ENCODE results near the gene CLPTM1.
"Not testable (repeated sequence)": the region's sequence is repeated elsewhere in the genome, so short reads cannot be mapped to it uniquely, and the experiment has no call there.

Gene CLPTM1

DNA sequence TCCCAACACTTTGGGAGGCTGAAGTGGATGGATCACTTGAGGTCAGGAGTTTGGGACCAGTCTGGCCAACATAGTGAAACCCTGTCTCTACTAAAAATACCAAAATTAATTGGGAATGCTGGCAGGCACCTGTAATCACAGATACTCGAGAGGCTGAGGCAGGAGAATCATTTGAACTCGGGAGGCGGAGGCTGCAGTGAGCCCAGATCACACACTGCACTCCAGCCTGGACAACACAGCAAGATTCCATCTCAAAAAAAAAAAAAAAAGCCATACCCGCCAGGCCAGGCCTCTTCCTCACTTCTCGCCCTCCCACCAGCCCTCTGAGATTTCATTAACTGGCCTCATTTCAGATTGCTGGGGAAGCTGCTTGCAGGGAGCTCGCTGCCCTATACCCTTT is 38.3 kb downstream of the CLPTM1 start:
- H3K79me2 ChIP-seq (ENCODE audit: insufficient read depth, low read length): no peaks in the 10 kb centered on the region
- H3K9ac ChIP-seq (ENCODE audit: low read depth, low read length): no peak overlapping the region
- TF ChIP-seq, protein P1, sequence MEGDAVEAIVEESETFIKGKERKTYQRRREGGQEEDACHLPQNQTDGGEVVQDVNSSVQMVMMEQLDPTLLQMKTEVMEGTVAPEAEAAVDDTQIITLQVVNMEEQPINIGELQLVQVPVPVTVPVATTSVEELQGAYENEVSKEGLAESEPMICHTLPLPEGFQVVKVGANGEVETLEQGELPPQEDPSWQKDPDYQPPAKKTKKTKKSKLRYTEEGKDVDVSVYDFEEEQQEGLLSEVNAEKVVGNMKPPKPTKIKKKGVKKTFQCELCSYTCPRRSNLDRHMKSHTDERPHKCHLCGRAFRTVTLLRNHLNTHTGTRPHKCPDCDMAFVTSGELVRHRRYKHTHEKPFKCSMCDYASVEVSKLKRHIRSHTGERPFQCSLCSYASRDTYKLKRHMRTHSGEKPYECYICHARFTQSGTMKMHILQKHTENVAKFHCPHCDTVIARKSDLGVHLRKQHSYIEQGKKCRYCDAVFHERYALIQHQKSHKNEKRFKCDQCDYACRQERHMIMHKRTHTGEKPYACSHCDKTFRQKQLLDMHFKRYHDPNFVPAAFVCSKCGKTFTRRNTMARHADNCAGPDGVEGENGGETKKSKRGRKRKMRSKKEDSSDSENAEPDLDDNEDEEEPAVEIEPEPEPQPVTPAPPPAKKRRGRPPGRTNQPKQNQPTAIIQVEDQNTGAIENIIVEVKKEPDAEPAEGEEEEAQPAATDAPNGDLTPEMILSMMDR (IDR thresholded peaks at IDR 0.05; ENCODE audit: borderline replicate concordance, extremely low read depth, low read length, poor library complexity, severe bottlenecking): no peak
- TF ChIP-seq EZH2 (IDR thresholded peaks at IDR 0.05; ENCODE audit: borderline replicate concordance, low read depth, low read length, severe bottlenecking): no peak
- peaks cover 6% of the 10 kb centered on the region; the same call in 1 of the 2 replicates for H4K20me1 ChIP-seq (ENCODE audit: insufficient read depth, low read length)
- H3K36me3 ChIP-seq (ENCODE audit: insufficient read depth, low read length): peaks cover 45% of the 10 kb centered on the region
- no peak overlapping the region for H3K4me2 ChIP-seq (ENCODE audit: insufficient read depth, low read length)
- H2AFZ ChIP-seq (ENCODE audit: low read depth, low read length): no peak overlapping the region
- H3K27ac ChIP-seq (ENCODE audit: low read length): no peak overlapping the region
- DNase-seq (no peak), ATAC-seq (ENCODE audit: insufficient read depth, low read depth) (no peak)
- H3K4me1 ChIP-seq (ENCODE audit: insufficient read depth, low read length): no peaks in the 10 kb centered on the region
- H3K9me3 ChIP-seq (ENCODE audit: insufficient read depth, low read length, severe bottlenecking): no peaks in the 10 kb centered on the region
- no peaks in the 10 kb centered on the region for H3K27me3 ChIP-seq (ENCODE audit: insufficient read depth, low read length, poor library complexity)
- no peak overlapping the region for H3K4me3 ChIP-seq (ENCODE audit: low read depth in 1 of 2, low read length in 2 of 2)

DNA sequence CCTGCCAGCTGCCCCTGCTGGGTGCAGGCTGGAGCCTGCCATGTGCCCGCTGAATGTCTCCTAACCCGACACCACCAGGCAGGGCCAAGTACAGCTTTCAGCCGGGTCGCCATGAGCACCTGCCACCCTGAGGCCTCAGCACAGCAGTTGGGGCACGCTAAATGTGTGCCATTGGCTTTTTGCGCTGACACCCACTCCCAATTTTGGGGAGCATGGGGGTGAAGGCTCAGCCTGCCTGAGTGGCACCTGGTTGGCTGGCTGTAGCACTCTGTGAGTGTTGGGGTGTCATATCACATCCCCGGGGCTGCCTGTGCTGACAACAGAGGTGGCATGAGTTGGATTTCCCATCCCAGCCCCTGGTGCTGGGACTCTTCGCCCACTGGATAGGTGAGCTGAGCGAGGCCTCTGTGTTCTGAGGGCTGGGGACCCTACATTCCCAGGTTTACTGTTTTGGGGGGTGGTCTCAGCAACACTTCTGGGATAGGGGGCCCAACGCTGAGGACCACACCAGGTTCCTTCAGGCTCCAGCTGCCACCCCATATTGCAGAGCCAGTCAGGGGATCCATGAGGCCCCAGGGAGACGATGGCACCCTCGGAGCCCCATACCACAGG is 38.9 kb downstream of the CLPTM1 start:
- no peaks in the 10 kb centered on the region for H3K4me1 ChIP-seq (ENCODE audit: insufficient read depth, low read length)
- H3K36me3 ChIP-seq (ENCODE audit: insufficient read depth, low read length): peaks cover 40% of the 10 kb centered on the region
- no peak for ATAC-seq (ENCODE audit: insufficient read depth, low read depth)

DNA sequence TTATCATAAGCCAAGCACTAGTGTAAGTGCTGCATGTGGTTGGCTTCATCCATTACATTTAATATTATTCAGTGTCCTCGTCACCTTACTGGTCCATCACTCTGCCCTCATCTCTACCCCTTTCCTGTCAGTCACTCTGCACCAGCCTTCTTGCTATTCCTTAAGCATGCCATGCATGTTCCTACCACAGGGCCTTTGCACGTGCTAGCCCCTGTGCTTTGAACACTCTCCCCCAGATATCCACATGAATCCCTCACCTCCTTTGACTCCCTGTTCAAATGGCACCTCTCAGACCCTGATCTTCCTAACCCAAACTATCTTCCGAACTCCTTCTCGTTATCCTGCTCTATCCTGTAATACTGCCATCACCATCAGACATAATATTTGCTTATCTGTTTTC is 42.8 kb downstream of the CLPTM1 start:
- H3K9me3 ChIP-seq (ENCODE audit: insufficient read depth, low read length, severe bottlenecking): no peaks in the 10 kb centered on the region

More for the DNA sequence above, 38.9 kb downstream of the CLPTM1 start:
- Histone ChIP-seq H3K4me3 (ENCODE audit: low read depth in 1 of 2, low read length in 2 of 2) (no peak overlapping the region), H3K27ac (ENCODE audit: low read length) (no peak overlapping the region), H4K20me1 (ENCODE audit: insufficient read depth, low read length) (peaks cover 6% of the 10 kb centered on the region; the same call in 1 of the 2 replicates), H2AFZ (ENCODE audit: low read depth, low read length) (no peak overlapping the region), H3K9ac (ENCODE audit: low read depth, low read length) (no peak overlapping the region), H3K27me3 (ENCODE audit: insufficient read depth, low read length, poor library complexity) (no peaks in the 10 kb centered on the region), H3K9me3 (ENCODE audit: insufficient read depth, low read length, severe bottlenecking) (no peaks in the 10 kb centered on the region), H3K4me2 (ENCODE audit: insufficient read depth, low read length) (no peak overlapping the region), H3K79me2 (ENCODE audit: insufficient read depth, low read length) (no peaks in the 10 kb centered on the region)
- DNase-seq: no peak
- TF ChIP-seq EZH2 (IDR thresholded peaks at IDR 0.05; ENCODE audit: borderline replicate concordance, low read depth, low read length, severe bottlenecking): no peak
- TF ChIP-seq, protein P1 (IDR thresholded peaks at IDR 0.05; ENCODE audit: borderline replicate concordance, extremely low read depth, low read length, poor library complexity, severe bottlenecking): no peak

DNA sequence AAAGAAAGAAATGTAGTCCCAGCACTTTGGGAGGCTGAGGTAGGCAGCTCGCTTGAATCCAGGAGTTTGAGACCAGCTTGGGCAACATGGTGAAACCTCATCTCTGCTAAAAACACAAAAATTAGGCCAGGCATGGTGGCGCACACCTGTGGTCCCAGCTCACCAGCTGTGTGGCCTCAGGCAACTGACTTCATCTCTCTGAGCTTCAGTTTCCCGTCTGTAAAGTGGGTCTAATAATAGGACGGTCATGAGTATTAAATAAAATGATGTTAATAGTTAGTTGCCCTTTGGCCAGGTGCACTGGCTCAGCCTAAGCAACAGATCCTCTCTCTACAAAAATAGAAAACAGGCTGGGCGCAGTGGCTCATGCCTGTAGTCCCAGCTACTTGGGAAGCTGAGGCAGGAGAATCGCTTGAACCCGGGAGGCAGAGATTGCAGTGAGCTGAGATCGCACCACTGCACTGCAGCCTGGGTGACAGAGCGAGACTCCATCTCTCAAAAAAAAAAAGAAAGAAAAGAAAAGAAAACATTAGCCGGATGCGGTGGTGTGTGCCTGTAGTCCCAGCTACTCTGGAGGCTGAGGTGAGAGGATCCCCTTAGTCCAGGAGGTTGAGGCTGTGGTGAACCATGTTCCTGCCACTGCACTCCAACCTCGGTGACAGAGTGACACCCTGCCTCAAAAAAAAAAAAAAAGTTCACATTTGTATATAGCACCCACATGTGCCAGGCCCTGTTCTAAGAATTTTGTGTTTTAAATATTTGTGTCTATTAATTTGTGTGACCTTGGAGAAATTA is 44.1 kb downstream of the CLPTM1 start:
- DNase-seq; H3K4me2 ChIP-seq (ENCODE audit: insufficient read depth, low read length); H3K4me3 ChIP-seq (ENCODE audit: low read depth in 1 of 2, low read length in 2 of 2); ATAC-seq (ENCODE audit: insufficient read depth, low read depth); H3K27me3 ChIP-seq (ENCODE audit: insufficient read depth, low read length, poor library complexity); H3K36me3 ChIP-seq (ENCODE audit: insufficient read depth, low read length); H2AFZ ChIP-seq (ENCODE audit: low read depth, low read length); H3K27ac ChIP-seq (ENCODE audit: low read length); H3K9me3 ChIP-seq (ENCODE audit: insufficient read depth, low read length, severe bottlenecking); H3K79me2 ChIP-seq (ENCODE audit: insufficient read depth, low read length); H3K9ac ChIP-seq (ENCODE audit: low read depth, low read length): not testable (repeated sequence)
- Histone ChIP-seq H4K20me1 (ENCODE audit: insufficient read depth, low read length) (peaks cover 10% of the 10 kb centered on the region; the same call in 1 of the 2 replicates), H3K4me1 (ENCODE audit: insufficient read depth, low read length) (peaks cover 20% of the 10 kb centered on the region)

More for the DNA sequence above, 42.8 kb downstream of the CLPTM1 start:
- Histone ChIP-seq H3K79me2 (ENCODE audit: insufficient read depth, low read length) (no peaks in the 10 kb centered on the region), H3K27ac (ENCODE audit: low read length) (no peak overlapping the region), H4K20me1 (ENCODE audit: insufficient read depth, low read length) (peaks cover 10% of the 10 kb centered on the region), H2AFZ (ENCODE audit: low read depth, low read length) (no peak overlapping the region), H3K9ac (ENCODE audit: low read depth, low read length) (no peak overlapping the region), H3K4me1 (ENCODE audit: insufficient read depth, low read length) (peaks cover 19% of the 10 kb centered on the region), H3K27me3 (ENCODE audit: insufficient read depth, low read length, poor library complexity) (no peaks in the 10 kb centered on the region), H3K4me3 (ENCODE audit: low read depth in 1 of 2, low read length in 2 of 2) (no peak overlapping the region), H3K36me3 (ENCODE audit: insufficient read depth, low read length) (0 out of 2 replicates have a peak, but pooled peaks cover 2% of the 10 kb centered on the region), H3K4me2 (ENCODE audit: insufficient read depth, low read length) (no peak overlapping the region)
- TF ChIP-seq EZH2 (IDR thresholded peaks at IDR 0.05; ENCODE audit: borderline replicate concordance, low read depth, low read length, severe bottlenecking): no peak
- TF ChIP-seq, protein P1 (IDR thresholded peaks at IDR 0.05; ENCODE audit: borderline replicate concordance, extremely low read depth, low read length, poor library complexity, severe bottlenecking): no peak
- DNase-seq: no peak
- ATAC-seq (ENCODE audit: insufficient read depth, low read depth): no peak

DNA sequence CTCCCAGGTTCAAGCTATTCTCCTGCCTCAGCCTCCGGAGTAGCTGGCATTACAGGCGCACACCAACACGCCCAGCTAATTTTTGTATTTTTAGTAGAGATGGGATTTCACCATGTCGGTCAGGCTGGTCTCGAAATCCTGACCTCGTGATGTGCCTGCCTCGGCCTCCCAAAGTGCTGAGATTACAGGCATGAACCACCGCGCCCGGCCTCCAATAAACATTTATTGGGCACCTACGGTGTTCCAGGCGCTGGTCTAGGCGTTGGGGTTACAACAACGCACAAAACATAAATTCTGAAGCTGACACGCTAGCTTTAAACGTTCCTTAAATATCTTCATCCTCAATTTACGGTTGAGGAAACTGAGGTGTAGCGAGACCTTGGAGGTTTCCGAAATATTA is 45.5 kb downstream of the CLPTM1 start:
- H3K4me2 ChIP-seq (ENCODE audit: insufficient read depth, low read length): peak overlapping the region; percentile 98
- H2AFZ ChIP-seq (ENCODE audit: low read depth, low read length): peak overlapping the region; percentile 57; the same call in 1 of the 2 replicates

More for the DNA sequence above, 45.5 kb downstream of the CLPTM1 start:
- H4K20me1 ChIP-seq (ENCODE audit: insufficient read depth, low read length); H3K27me3 ChIP-seq (ENCODE audit: insufficient read depth, low read length, poor library complexity); DNase-seq; ATAC-seq (ENCODE audit: insufficient read depth, low read depth); H3K9me3 ChIP-seq (ENCODE audit: insufficient read depth, low read length, severe bottlenecking); H3K9ac ChIP-seq (ENCODE audit: low read depth, low read length); H3K36me3 ChIP-seq (ENCODE audit: insufficient read depth, low read length); H3K79me2 ChIP-seq (ENCODE audit: insufficient read depth, low read length); H3K27ac ChIP-seq (ENCODE audit: low read length): not testable (repeated sequence)
- Histone ChIP-seq H3K4me3 (ENCODE audit: low read depth in 1 of 2, low read length in 2 of 2) (peak overlapping the region in 1 of 2 experiments; percentile 87; a peak in 1 of 4 replicates), H3K4me1 (ENCODE audit: insufficient read depth, low read length) (peaks cover 20% of the 10 kb centered on the region)

Measured in DND-41 (cell line).